ENCODE results near the gene PPP1R13B.

Gene PPP1R13B

DNA sequence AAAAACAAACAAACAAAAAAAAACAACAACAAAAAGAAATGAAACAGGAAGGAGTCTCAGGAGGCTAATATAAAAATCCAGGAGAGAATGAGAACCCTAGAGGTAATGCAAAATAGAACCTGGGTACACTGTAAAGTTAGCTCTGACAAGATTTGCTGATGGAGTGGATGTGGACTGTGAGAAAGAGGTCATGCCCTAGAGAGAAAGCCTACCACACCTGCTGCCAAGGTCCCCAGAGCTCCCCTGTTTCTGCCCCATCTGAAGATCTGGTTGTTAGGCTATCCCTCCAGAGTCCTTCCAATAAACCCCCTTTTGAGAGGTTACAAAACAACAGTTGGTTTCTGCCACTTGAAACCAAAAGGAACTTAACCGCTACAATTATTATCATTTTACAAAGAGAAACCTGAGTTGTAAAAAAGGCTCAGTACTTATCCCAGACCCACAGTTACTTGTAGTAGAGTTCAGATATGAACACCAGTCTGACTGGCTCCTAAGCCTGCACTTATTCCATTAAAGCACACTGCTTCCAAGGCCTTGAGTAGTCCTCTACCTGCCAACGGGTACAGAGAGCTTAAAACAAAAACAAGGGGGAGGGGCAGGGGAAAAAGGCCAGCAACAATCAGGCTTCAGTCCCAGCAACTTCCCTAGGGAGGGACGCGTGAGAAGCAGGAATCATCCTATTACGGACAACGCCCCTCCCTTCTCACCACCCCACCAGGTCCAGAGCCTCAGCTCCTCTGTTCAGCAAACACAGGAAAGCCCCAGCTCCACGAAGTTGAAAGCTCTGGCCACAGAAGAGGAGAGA is 27.7 kb downstream of the PPP1R13B start (continued):
- no peak; the same call in 1 of the 2 replicates for TF ChIP-seq SP3 (tag by site-specific recombination; IDR thresholded peaks at IDR 0.05)
- TF ChIP-seq ZFHX2 (tag by site-specific recombination; conservative IDR thresholded peaks at IDR 0.05) = no peak
- no peak for TF ChIP-seq ZNF248 (tag by site-specific recombination; IDR thresholded peaks at IDR 0.05)
- TF ChIP-seq ZNF311 (tag by site-specific recombination; IDR thresholded peaks at IDR 0.05; ENCODE audit: borderline replicate concordance) = no peak
- TF ChIP-seq ZNF174 (tag by site-specific recombination; IDR thresholded peaks at IDR 0.05) = no peak
- TF ChIP-seq KLF8 (tag by site-specific recombination; IDR thresholded peaks at IDR 0.05) = no peak
- TF ChIP-seq ZNF596 (tag by site-specific recombination; IDR thresholded peaks at IDR 0.05) = 0 out of 2 replicates have a peak, but pooled peaks have one; percentile 4
- no peak for TF ChIP-seq ZBTB7A (tag by site-specific recombination; IDR thresholded peaks at IDR 0.05; ENCODE audit: low read depth)
- TF ChIP-seq SETDB1 (IDR thresholded peaks at IDR 0.05; ENCODE audit: insufficient read length, low read length) = no peak
- TF ChIP-seq ZFP3 (tag by site-specific recombination; IDR thresholded peaks at IDR 0.05; ENCODE audit: low read depth) = no peak
- TF ChIP-seq ZNF175 (tag by site-specific recombination; IDR thresholded peaks at IDR 0.05) = no peak
- peak; percentile 69 for TF ChIP-seq GLIS1 (tag by site-specific recombination; IDR thresholded peaks at IDR 0.05)
- TF ChIP-seq TRIM28 (IDR thresholded peaks at IDR 0.05; ENCODE audit: borderline replicate concordance, low read length) = peak; percentile 81
- TF ChIP-seq, protein P1, sequence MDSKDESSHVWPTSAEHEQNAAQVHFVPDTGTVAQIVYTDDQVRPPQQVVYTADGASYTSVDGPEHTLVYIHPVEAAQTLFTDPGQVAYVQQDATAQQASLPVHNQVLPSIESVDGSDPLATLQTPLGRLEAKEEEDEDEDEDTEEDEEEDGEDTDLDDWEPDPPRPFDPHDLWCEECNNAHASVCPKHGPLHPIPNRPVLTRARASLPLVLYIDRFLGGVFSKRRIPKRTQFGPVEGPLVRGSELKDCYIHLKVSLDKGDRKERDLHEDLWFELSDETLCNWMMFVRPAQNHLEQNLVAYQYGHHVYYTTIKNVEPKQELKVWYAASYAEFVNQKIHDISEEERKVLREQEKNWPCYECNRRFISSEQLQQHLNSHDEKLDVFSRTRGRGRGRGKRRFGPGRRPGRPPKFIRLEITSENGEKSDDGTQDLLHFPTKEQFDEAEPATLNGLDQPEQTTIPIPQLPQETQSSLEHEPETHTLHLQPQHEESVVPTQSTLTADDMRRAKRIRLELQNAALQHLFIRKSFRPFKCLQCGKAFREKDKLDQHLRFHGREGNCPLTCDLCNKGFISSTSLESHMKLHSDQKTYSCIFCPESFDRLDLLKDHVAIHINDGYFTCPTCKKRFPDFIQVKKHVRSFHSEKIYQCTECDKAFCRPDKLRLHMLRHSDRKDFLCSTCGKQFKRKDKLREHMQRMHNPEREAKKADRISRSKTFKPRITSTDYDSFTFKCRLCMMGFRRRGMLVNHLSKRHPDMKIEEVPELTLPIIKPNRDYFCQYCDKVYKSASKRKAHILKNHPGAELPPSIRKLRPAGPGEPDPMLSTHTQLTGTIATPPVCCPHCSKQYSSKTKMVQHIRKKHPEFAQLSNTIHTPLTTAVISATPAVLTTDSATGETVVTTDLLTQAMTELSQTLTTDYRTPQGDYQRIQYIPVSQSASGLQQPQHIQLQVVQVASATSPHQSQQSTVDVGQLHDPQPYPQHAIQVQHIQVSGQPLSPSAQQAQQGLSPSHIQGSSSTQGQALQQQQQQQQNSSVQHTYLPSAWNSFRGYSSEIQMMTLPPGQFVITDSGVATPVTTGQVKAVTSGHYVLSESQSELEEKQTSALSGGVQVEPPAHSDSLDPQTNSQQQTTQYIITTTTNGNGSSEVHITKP (tag by site-specific recombination; IDR thresholded peaks at IDR 0.05) = peak; percentile 57
- TF ChIP-seq PRDM1 (tag by site-specific recombination; IDR thresholded peaks at IDR 0.05) = peak; percentile 73
- TF ChIP-seq, protein P2, sequence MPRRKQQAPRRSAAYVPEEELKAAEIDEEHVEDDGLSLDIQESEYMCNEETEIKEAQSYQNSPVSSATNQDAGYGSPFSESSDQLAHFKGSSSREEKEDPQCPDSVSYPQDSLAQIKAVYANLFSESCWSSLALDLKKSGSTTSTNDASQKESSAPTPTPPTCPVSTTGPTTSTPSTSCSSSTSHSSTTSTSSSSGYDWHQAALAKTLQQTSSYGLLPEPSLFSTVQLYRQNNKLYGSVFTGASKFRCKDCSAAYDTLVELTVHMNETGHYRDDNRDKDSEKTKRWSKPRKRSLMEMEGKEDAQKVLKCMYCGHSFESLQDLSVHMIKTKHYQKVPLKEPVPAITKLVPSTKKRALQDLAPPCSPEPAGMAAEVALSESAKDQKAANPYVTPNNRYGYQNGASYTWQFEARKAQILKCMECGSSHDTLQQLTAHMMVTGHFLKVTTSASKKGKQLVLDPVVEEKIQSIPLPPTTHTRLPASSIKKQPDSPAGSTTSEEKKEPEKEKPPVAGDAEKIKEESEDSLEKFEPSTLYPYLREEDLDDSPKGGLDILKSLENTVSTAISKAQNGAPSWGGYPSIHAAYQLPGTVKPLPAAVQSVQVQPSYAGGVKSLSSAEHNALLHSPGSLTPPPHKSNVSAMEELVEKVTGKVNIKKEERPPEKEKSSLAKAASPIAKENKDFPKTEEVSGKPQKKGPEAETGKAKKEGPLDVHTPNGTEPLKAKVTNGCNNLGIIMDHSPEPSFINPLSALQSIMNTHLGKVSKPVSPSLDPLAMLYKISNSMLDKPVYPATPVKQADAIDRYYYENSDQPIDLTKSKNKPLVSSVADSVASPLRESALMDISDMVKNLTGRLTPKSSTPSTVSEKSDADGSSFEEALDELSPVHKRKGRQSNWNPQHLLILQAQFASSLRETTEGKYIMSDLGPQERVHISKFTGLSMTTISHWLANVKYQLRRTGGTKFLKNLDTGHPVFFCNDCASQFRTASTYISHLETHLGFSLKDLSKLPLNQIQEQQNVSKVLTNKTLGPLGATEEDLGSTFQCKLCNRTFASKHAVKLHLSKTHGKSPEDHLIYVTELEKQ (tag by site-specific recombination; IDR thresholded peaks at IDR 0.05; ENCODE audit: borderline replicate concordance) = no peak
- TF ChIP-seq, protein P3, sequence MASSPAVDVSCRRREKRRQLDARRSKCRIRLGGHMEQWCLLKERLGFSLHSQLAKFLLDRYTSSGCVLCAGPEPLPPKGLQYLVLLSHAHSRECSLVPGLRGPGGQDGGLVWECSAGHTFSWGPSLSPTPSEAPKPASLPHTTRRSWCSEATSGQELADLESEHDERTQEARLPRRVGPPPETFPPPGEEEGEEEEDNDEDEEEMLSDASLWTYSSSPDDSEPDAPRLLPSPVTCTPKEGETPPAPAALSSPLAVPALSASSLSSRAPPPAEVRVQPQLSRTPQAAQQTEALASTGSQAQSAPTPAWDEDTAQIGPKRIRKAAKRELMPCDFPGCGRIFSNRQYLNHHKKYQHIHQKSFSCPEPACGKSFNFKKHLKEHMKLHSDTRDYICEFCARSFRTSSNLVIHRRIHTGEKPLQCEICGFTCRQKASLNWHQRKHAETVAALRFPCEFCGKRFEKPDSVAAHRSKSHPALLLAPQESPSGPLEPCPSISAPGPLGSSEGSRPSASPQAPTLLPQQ (tag by site-specific recombination; IDR thresholded peaks at IDR 0.05) = no peak
- TF ChIP-seq ZNF184 (tag by site-specific recombination; IDR thresholded peaks at IDR 0.05) = no peak
- no peak for TF ChIP-seq ZFP69B (tag by site-specific recombination; IDR thresholded peaks at IDR 0.05)
- TF ChIP-seq, protein P4, sequence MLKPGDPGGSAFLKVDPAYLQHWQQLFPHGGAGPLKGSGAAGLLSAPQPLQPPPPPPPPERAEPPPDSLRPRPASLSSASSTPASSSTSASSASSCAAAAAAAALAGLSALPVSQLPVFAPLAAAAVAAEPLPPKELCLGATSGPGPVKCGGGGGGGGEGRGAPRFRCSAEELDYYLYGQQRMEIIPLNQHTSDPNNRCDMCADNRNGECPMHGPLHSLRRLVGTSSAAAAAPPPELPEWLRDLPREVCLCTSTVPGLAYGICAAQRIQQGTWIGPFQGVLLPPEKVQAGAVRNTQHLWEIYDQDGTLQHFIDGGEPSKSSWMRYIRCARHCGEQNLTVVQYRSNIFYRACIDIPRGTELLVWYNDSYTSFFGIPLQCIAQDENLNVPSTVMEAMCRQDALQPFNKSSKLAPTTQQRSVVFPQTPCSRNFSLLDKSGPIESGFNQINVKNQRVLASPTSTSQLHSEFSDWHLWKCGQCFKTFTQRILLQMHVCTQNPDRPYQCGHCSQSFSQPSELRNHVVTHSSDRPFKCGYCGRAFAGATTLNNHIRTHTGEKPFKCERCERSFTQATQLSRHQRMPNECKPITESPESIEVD (tag by site-specific recombination; IDR thresholded peaks at IDR 0.05) = peak; percentile 57
- TF ChIP-seq ZNF2 (tag by site-specific recombination; IDR thresholded peaks at IDR 0.05) = no peak
- TF ChIP-seq SCRT1 (tag by site-specific recombination; IDR thresholded peaks at IDR 0.05; ENCODE audit: borderline replicate concordance) = 0 out of 2 replicates have a peak, but pooled peaks have one; percentile 17
- TF ChIP-seq, protein P5, sequence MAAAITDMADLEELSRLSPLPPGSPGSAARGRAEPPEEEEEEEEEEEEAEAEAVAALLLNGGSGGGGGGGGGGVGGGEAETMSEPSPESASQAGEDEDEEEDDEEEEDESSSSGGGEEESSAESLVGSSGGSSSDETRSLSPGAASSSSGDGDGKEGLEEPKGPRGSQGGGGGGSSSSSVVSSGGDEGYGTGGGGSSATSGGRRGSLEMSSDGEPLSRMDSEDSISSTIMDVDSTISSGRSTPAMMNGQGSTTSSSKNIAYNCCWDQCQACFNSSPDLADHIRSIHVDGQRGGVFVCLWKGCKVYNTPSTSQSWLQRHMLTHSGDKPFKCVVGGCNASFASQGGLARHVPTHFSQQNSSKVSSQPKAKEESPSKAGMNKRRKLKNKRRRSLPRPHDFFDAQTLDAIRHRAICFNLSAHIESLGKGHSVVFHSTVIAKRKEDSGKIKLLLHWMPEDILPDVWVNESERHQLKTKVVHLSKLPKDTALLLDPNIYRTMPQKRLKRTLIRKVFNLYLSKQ (tag by site-specific recombination; IDR thresholded peaks at IDR 0.05; ENCODE audit: borderline replicate concordance) = no peak
- TF ChIP-seq WT1 (tag by site-specific recombination; IDR thresholded peaks at IDR 0.05) = peak; percentile 57; the same call in 1 of the 2 replicates
- TF ChIP-seq EGR2 (tag by site-specific recombination; IDR thresholded peaks at IDR 0.05; ENCODE audit: low read depth) = no peak
- TF ChIP-seq KLF16 (tag by site-specific recombination; IDR thresholded peaks at IDR 0.05) = no peak

Data from HEK293 (cell line).